GM23248 (cell line): ENCODE data around the gene STK33. TPM values are rescaled to one million over a fixed set of nuclear protein-coding genes. Genes with fewer than 3 reads are reported as not detected.

Source experiments
- DNase-seq: peaks from one replicate; pipeline ENCODE4 v3.0.0-alpha.2; 2015
- H2AFZ ChIP-seq: fragments of 200-600 bp; sonication (generic); 2 replicates; pipeline ENCODE4 v1.6.1; 2016; ENCODE audit warnings: antibody characterized with exemption
- H3F3A ChIP-seq: fragments of 200-600 bp; sonication (generic); 2 replicates; pipeline ENCODE4 v1.6.1; 2016; ENCODE audit warnings: mild to moderate bottlenecking, antibody characterized with exemption, mixed run types; ENCODE audit not compliant: insufficient read depth
- H3K27ac ChIP-seq: fragments of 200-600 bp; sonication (generic); 2 replicates; pipeline ENCODE4 v1.5.1; 2016; ENCODE audit warnings: mild to moderate bottlenecking
- H3K27me3 ChIP-seq: fragments of 200-600 bp; sonication (generic); replicated peaks from 2 replicates; pipeline ENCODE4 v1.6.1; 2016; ENCODE audit warnings: mild to moderate bottlenecking; ENCODE audit not compliant: insufficient read depth
- H3K36me3 ChIP-seq: fragments of 200-600 bp; sonication (generic); 2 replicates; pipeline ENCODE4 v1.6.1; 2016; ENCODE audit warnings: low read depth, mild to moderate bottlenecking
- H3K4me1 ChIP-seq: fragments of 200-600 bp; sonication (generic); 2 replicates; pipeline ENCODE4 v1.6.1; 2016; ENCODE audit warnings: mild to moderate bottlenecking; ENCODE audit not compliant: insufficient read depth
- H3K4me2 ChIP-seq: fragments of 200-600 bp; sonication (generic); one replicate; pipeline ENCODE4 v1.6.1; 2016; ENCODE audit warnings: mild to moderate bottlenecking; ENCODE audit not compliant: unreplicated experiment
- H3K4me3 ChIP-seq: fragments of 200-600 bp; sonication (generic); 2 replicates; pipeline ENCODE4 v1.5.1; 2016; ENCODE audit warnings: mild to moderate bottlenecking
- H3K79me2 ChIP-seq: fragments of 200-600 bp; sonication (generic); 2 replicates; pipeline ENCODE4 v1.6.1; 2016; ENCODE audit warnings: mild to moderate bottlenecking; ENCODE audit not compliant: insufficient read depth
- H3K9ac ChIP-seq: fragments of 200-600 bp; sonication (generic); 2 replicates; pipeline ENCODE4 v1.6.1; 2016; ENCODE audit warnings: mild to moderate bottlenecking
- H3K9me2 ChIP-seq: fragments of 200-600 bp; sonication (generic); 2 replicates; pipeline ENCODE4 v1.6.1; 2016; ENCODE audit warnings: mixed run types, mild to moderate bottlenecking, moderate library complexity; ENCODE audit not compliant: insufficient read depth
- H3K9me3 ChIP-seq: fragments of 200-600 bp; sonication (generic); one replicate; pipeline ENCODE4 v1.6.1; 2017; ENCODE audit warnings: low read depth
- H4K20me1 ChIP-seq: fragments of 200-600 bp; sonication (generic); 2 replicates; pipeline ENCODE4 v1.6.0; 2016; ENCODE audit not compliant: insufficient read depth
- EZH2 ChIP-seq: fragments of 200-600 bp; sonication (generic); IDR thresholded peaks from 2 replicates; pipeline ENCODE4 v1.6.1; 2018; ENCODE audit warnings: antibody characterized with exemption, mild to moderate bottlenecking; ENCODE audit not compliant: insufficient read depth, poor library complexity, severe bottlenecking
- EZH2phosphoT487 ChIP-seq: fragments of 200-600 bp; sonication (generic); IDR thresholded peaks from 2 replicates; pipeline ENCODE4 v1.6.1; 2018; ENCODE audit warnings: antibody characterized with exemption, moderate library complexity, mild to moderate bottlenecking, low read depth; ENCODE audit not compliant: insufficient read depth
- WGBS, 2 experiments: methylation state at CpG; one replicate each; pipeline ENCODE4 v1.1.6; 2015 to 2017; ENCODE audit warnings: low lambda C conversion rate in 2 of 2, low coverage in 1 of 2; ENCODE audit errors: missing lambda C conversion rate in 2 of 2; 5-methylcytosine and 5-hydroxymethylcytosine counted together
- in situ Hi-C: fragments of 300-500 bp; cut with MboI; formaldehyde crosslinking; loops from 2 replicates; pipeline ENCODE4 v1.15.0; 2020
- polyA plus RNA-seq: library from polyadenylated mRNA; unstranded; fragments of >200 nt; fragmentation: Nextera tagmentation; extraction: Ambion mirVana; gene quantifications from 2 replicates; pipeline ENCODE4 v1.2.1, GENCODE V29; 2016
- total RNA-seq: library from RNA; depleted of rRNA; stranded (reverse); fragments of >200 nt; shearing (Covaris generic); gene quantifications from 2 replicates; pipeline ENCODE4 v1.2.3, GENCODE V29; 2014

Gene STK33
- total and polyA plus RNA-seq, 2 experiments from 2014 or later: not detected

GRCh38 chr11:8357505-8357888 is 236.5 kb downstream of the STK33 start:
- Histone ChIP-seq H3K4me1 (no peaks in the 10 kb centered on the region; the same call in 1 of the 2 replicates), H3K4me3 (no peak overlapping the region), H3K36me3 (no peaks in the 10 kb centered on the region), H3K9me2 (no peaks in the 10 kb centered on the region), H3K4me2 (no peak overlapping the region), H4K20me1 (no peaks in the 10 kb centered on the region), H2AFZ (no peak overlapping the region), H3K9ac (no peak overlapping the region), H3F3A (no peaks in the 10 kb centered on the region), H3K27me3 (peaks cover 42% of the 10 kb centered on the region), H3K79me2 (no peaks in the 10 kb centered on the region), H3K27ac (no peak overlapping the region), H3K9me3 (no peaks in the 10 kb centered on the region)
- in situ Hi-C loops: no loop called here
- no peak for DNase-seq
- WGBS, 2 experiments: 24 to 56% methylated on average over 4 of the region's 4 CpGs
- TF ChIP-seq EZH2: no peak
- TF ChIP-seq EZH2phosphoT487: no peak

- WGBS, 2 experiments: 22 to 24% methylated on average over 28 to 30 of the region's 30 CpGs
- H3K4me3 ChIP-seq: no peak overlapping the region
- H3K4me2 ChIP-seq: no peak overlapping the region
- TF ChIP-seq EZH2 (no peak), EZH2phosphoT487 (no peak)
- in situ Hi-C loops: no loop called here
- H3K4me1 ChIP-seq: no peaks in the 10 kb centered on the region; the same call in 1 of the 2 replicates
- H4K20me1 ChIP-seq: no peaks in the 10 kb centered on the region
- no peaks in the 10 kb centered on the region for H3K9me3 ChIP-seq
- no peak overlapping the region for H3K27ac ChIP-seq
- no peaks in the 10 kb centered on the region for H3F3A ChIP-seq
- no peak overlapping the region for H3K9ac ChIP-seq
- H3K9me2 ChIP-seq: no peaks in the 10 kb centered on the region
- H3K36me3 ChIP-seq: no peaks in the 10 kb centered on the region
- H3K79me2 ChIP-seq: no peaks in the 10 kb centered on the region
- peak; percentile 64 for DNase-seq
- peaks cover 36% of the 10 kb centered on the region for H3K27me3 ChIP-seq
- H2AFZ ChIP-seq: no peak overlapping the region
These were observed 237.1 kb downstream of the STK33 start for GRCh38 chr11:8356721-8357504.

GRCh38 chr11:8356216-8356615 is 237.8 kb downstream of the STK33 start:
- peaks cover 35% of the 10 kb centered on the region for H3K27me3 ChIP-seq

GRCh38 chr11:8355416-8355742 is 238.6 kb downstream of the STK33 start:
- in situ Hi-C loops: no loop called here
- TF ChIP-seq EZH2phosphoT487: no peak

More at GRCh38 chr11:8356216-8356615, 237.8 kb downstream of the STK33 start:
- no peak for TF ChIP-seq EZH2phosphoT487
- no peak for TF ChIP-seq EZH2
- no peak overlapping the region for H3K9ac ChIP-seq
- no peaks in the 10 kb centered on the region for H3F3A ChIP-seq
- no peak for DNase-seq
- H2AFZ ChIP-seq: no peak overlapping the region
- no peak overlapping the region for H3K4me2 ChIP-seq
- no peaks in the 10 kb centered on the region; the same call in 1 of the 2 replicates for H3K4me1 ChIP-seq
- no peak overlapping the region for H3K4me3 ChIP-seq
- no peaks in the 10 kb centered on the region for H4K20me1 ChIP-seq
- in situ Hi-C loops: no loop called here
- WGBS, 2 experiments: 78 to 87% methylated on average over 4 to 8 of the region's 8 CpGs
- no peaks in the 10 kb centered on the region for H3K9me3 ChIP-seq
- H3K9me2 ChIP-seq: no peaks in the 10 kb centered on the region
- H3K27ac ChIP-seq: no peak overlapping the region
- H3K79me2 ChIP-seq: no peaks in the 10 kb centered on the region
- no peaks in the 10 kb centered on the region for H3K36me3 ChIP-seq

More at GRCh38 chr11:8355416-8355742, 238.6 kb downstream of the STK33 start:
- no peaks in the 10 kb centered on the region for H3K9me3 ChIP-seq
- H3K4me2 ChIP-seq: no peak overlapping the region
- no peak overlapping the region for H3K27ac ChIP-seq
- H3K4me3 ChIP-seq: no peak overlapping the region
- H4K20me1 ChIP-seq: no peaks in the 10 kb centered on the region
- H3F3A ChIP-seq: no peaks in the 10 kb centered on the region
- H3K36me3 ChIP-seq: no peaks in the 10 kb centered on the region
- DNase-seq: no peak
- H3K27me3 ChIP-seq: peaks cover 35% of the 10 kb centered on the region
- H2AFZ ChIP-seq: no peak overlapping the region
- no peak overlapping the region for H3K9ac ChIP-seq
- 69 to 75% methylated on average over 5 of the region's 5 CpGs for WGBS, 2 experiments
- H3K4me1 ChIP-seq: no peaks in the 10 kb centered on the region; the same call in 1 of the 2 replicates
- no peaks in the 10 kb centered on the region for H3K79me2 ChIP-seq
- no peaks in the 10 kb centered on the region for H3K9me2 ChIP-seq
